K562 (cell line): ENCODE data around the gene CRIM1. TPM values are rescaled to one million over a fixed set of nuclear protein-coding genes. Genes with fewer than 3 reads are reported as not detected.

Experiments
- ATAC-seq: fragments of 200-7000 bp; cut with Tn5 transposase; 3 replicates; pipeline ENCODE4 v1.9.1; 2020; ENCODE audit warnings: moderate library complexity
- BruUV-seq: library from RNA; stranded (reverse); fragments of 400-500 nt; replicated peaks from 2 replicates; lab custom pipeline; 2021; lab: Mats Ljungman, UMichigan
- CTCF ChIA-PET: fragments of 300-600 bp; formaldehyde crosslinking; extraction: SDS; loops from one replicate; lab custom pipeline; 2021; ENCODE audit warnings: low intra/inter-chr PET ratio; lab: Yijun Ruan, JAX
- POLR2A ChIA-PET: fragments of 300-600, 350-650 bp; sonication (Branson Sonifier 250); formaldehyde crosslinking; extraction: SDS; loops from one replicate; lab custom pipeline; 2021; ENCODE audit warnings: antibody characterized with exemption, inconsistent platforms; lab: Yijun Ruan, JAX
- DNase-seq, 4 experiments: peaks; one replicate each; pipeline versions ENCODE4 v3.0.0 to v3.0.0-alpha.2; 2011 to 2018; ENCODE audit warnings: low spot score in 3 of 4, mixed read lengths in 3 of 4; ENCODE audit errors: extremely low read depth in 1 of 4
- FAIRE-seq: peaks from 2 replicates; lab custom pipeline; 2011; peaks lifted over from hg19 to GRCh38; lab: Jason Lieb, UNC
- H2AFZ ChIP-seq: 2 replicates; pipeline ENCODE4 v1.6.0; 2011; ENCODE audit warnings: low read depth, low read length, control low read depth, inconsistent platforms
- H3K27ac ChIP-seq: fragments of 200-600 bp; 3 replicates; pipeline ENCODE4 v1.8.0; 2011; ENCODE audit warnings: low read depth, mild to moderate bottlenecking, control low read depth, inconsistent platforms, low read length, moderate library complexity, mixed read lengths; ENCODE audit errors: extremely low read depth
- H3K27me3 ChIP-seq, 2 experiments: fragments of 300-600 bp in 1 of 2; 2 replicates in 1 of 2; 3 replicates in 1 of 2; pipeline versions ENCODE4 v1.6.0 to v1.8.0; 2011; ENCODE audit warnings: inconsistent platforms in 2 of 2, low read length in 2 of 2, mild to moderate bottlenecking in 1 of 2, mixed read lengths in 1 of 2, moderate library complexity in 1 of 2; ENCODE audit not compliant: control insufficient read depth in 2 of 2, insufficient read depth in 2 of 2
- H3K36me3 ChIP-seq: fragments of 300-600 bp; 3 replicates; pipeline ENCODE4 v1.8.0; 2011; ENCODE audit warnings: mild to moderate bottlenecking, low read length, inconsistent platforms; ENCODE audit not compliant: control insufficient read depth, insufficient read depth
- H3K4me1 ChIP-seq, 2 experiments: fragments of 200-600 bp in 1 of 2; replicated peaks in 1 of 2; 2 replicates in 1 of 2; 3 replicates in 1 of 2; pipeline versions ENCODE4 v1.5.1 to v1.8.0; 2011; ENCODE audit warnings: inconsistent platforms in 2 of 2, low read length in 2 of 2, mild to moderate bottlenecking in 1 of 2, mixed read lengths in 1 of 2, moderate library complexity in 1 of 2; ENCODE audit not compliant: control insufficient read depth in 2 of 2, insufficient read depth in 2 of 2
- H3K4me2 ChIP-seq: 2 replicates; pipeline ENCODE4 v1.6.1; 2011; ENCODE audit warnings: low read length, control low read depth, inconsistent platforms, mixed read lengths; ENCODE audit not compliant: insufficient read depth
- H3K4me3 ChIP-seq: fragments of 200-600 bp; sonication (generic), shearing (Covaris generic); 2 replicates; pipeline ENCODE4 v1.5.1; 2016; ENCODE audit warnings: control low read depth, inconsistent platforms
- H3K79me2 ChIP-seq: fragments of 200-600 bp; 3 replicates; pipeline ENCODE4 v1.8.0; 2011; ENCODE audit warnings: low read length, inconsistent platforms; ENCODE audit not compliant: control insufficient read depth, insufficient read depth
- H3K9ac ChIP-seq, 2 experiments: 2 replicates each; pipeline versions ENCODE4 v1.6.0 to v1.6.1; 2011; ENCODE audit warnings: low read depth in 2 of 2, low read length in 2 of 2, control low read depth in 1 of 2, inconsistent platforms in 1 of 2, mild to moderate bottlenecking in 1 of 2, mixed read lengths in 1 of 2; ENCODE audit not compliant: insufficient read depth in 1 of 2
- H3K9me1 ChIP-seq: one replicate; pipeline ENCODE4 v1.6.0; 2011; ENCODE audit warnings: inconsistent platforms, mild to moderate bottlenecking, low read length, moderate library complexity; ENCODE audit not compliant: control insufficient read depth, insufficient read depth
- H3K9me3 ChIP-seq: replicated peaks from 2 replicates; pipeline ENCODE4 v1.5.1; 2011; ENCODE audit warnings: low read depth, low read length, inconsistent platforms; ENCODE audit not compliant: control insufficient read depth, insufficient read depth
- H4K20me1 ChIP-seq: replicated peaks from 2 replicates; pipeline ENCODE4 v1.6.1; 2011; ENCODE audit warnings: low read length, inconsistent platforms, mixed read lengths; ENCODE audit not compliant: control insufficient read depth, insufficient read depth
- ATF2 ChIP-seq: sonication (generic); formaldehyde crosslinking; IDR thresholded peaks from 2 replicates; pipeline ENCODE4 v1.8.1; 2022; ENCODE audit warnings: missing genetic modification reagents
- CHAMP1 ChIP-seq: fragments of 450-650 bp; IDR thresholded peaks from 2 replicates; pipeline ENCODE4 v1.6.1; 2016; ENCODE audit warnings: mild to moderate bottlenecking
- KAT7 ChIP-seq: sonication (generic); formaldehyde crosslinking; IDR thresholded peaks from 2 replicates; pipeline ENCODE4 v1.8.0; 2022; ENCODE audit warnings: missing genetic modification reagents, mild to moderate bottlenecking, borderline replicate concordance
- L3MBTL2 ChIP-seq: fragments of 450-650 bp; IDR thresholded peaks from 2 replicates; pipeline ENCODE4 v1.6.1; 2016; ENCODE audit warnings: mild to moderate bottlenecking, moderate library complexity
- RAD51 ChIP-seq: fragments of 450-650 bp; IDR thresholded peaks from 2 replicates; pipeline ENCODE4 v1.7.1; 2016; ENCODE audit warnings: low read depth, mild to moderate bottlenecking, borderline replicate concordance
- ZBTB17 ChIP-seq: fragments of 450-650 bp; formaldehyde crosslinking; IDR thresholded peaks from 2 replicates; pipeline ENCODE4 v1.4.0; 2020; ENCODE audit warnings: mild to moderate bottlenecking
- ZNF311 ChIP-seq: fragments of 250-450 bp; sonication (Bioruptor Pico); IDR thresholded peaks from 2 replicates; pipeline ENCODE4 v1.4.0; 2020; ENCODE audit warnings: mild to moderate bottlenecking, moderate library complexity
- WGBS: fragments of 100-300 bp; shearing (Covaris generic); methylation state at CpG from one replicate; pipeline ENCODE4 v1.1.6; 2016; ENCODE audit warnings: low coverage, mixed read lengths; ENCODE audit not compliant: insufficient coverage; ENCODE audit errors: missing lambda C conversion rate; 5-methylcytosine and 5-hydroxymethylcytosine counted together
- in situ Hi-C: fragments of 300-500 bp; cut with MboI; formaldehyde crosslinking; loops from 4 replicates; pipeline ENCODE4 v1.15.0; 2018; ENCODE audit warnings: inconsistent platforms, mixed read lengths
- intact Hi-C: fragments of 100-400 bp; cut with micrococcal nuclease; formaldehyde crosslinking; loops from 2 replicates; pipeline ENCODE4 v1.14.2; 2022
- polyA plus RNA-seq, 8 experiments: library from polyadenylated mRNA; depleted of rRNA in 4 of 8; stranded (reverse) in 5 of 8; unstranded in 3 of 8; fragments of >200 nt; fragmentation: Nextera tagmentation in 2 of 8; fragmentation: Illumina TruSeq in 1 of 8; extraction: Ambion mirVana in 2 of 8; extraction: Trizol in 1 of 8; gene quantifications; 2 replicates each; pipeline versions ENCODE4 v1.2.1 to v1.2.3, GENCODE V29; 2011 to 2014; ENCODE audit warnings: inconsistent platforms in 1 of 8, missing spikeins in 1 of 8
- total RNA-seq, 7 experiments: library from RNA; depleted of rRNA in 6 of 7; stranded (reverse); fragments of >200 nt in 6 of 7; fragmentation: Illumina TruSeq in 2 of 7; extraction: Trizol in 2 of 7; gene quantifications; 2 replicates each; pipeline versions ENCODE4 v1.2.1 to v1.2.3, GENCODE V29; 2011 to 2021; ENCODE audit warnings: low replicate concordance in 1 of 7
- TF ChIP-seq, protein P1 (sequence below): fragments of 200-600 bp; sonication (generic); IDR thresholded peaks from one replicate; pipeline ENCODE4 v1.6.1; 2012; ENCODE audit warnings: mild to moderate bottlenecking, low read depth, low read length, inconsistent platforms

CRIM1 gene
- total and polyA plus RNA-seq, 9 of the 15 experiments (the other 6 are each of a cell fraction or from before 2014, with no cell fraction given) = 0.01 to 0.36 (median 0.06) TPM; not detected in 1

- H4K20me1 ChIP-seq = no peaks in the 10 kb centered on the region
- ChIA-PET POLR2A (interaction anchor here (0.7 kb wide), 1 partner anchor 312 kb away, joined by 3 read pairs; no protein-coding TSS in a partner anchor), CTCF (no interaction called here)
- H3K4me2 ChIP-seq = no peak overlapping the region
- H3K27ac ChIP-seq = no peak overlapping the region
- in situ Hi-C loops = no loop called here
- H3K36me3 ChIP-seq = no peaks in the 10 kb centered on the region
- DNase-seq (no peak), FAIRE-seq (no peak), ATAC-seq (no peak)
- no peaks in the 10 kb centered on the region for H3K9me1 ChIP-seq
- no peak overlapping the region for H3K4me3 ChIP-seq
- H3K4me1 ChIP-seq = no peaks in the 10 kb centered on the region
- BruUV-seq = no TSS peak
- no peaks in the 10 kb centered on the region for H3K9me3 ChIP-seq
- H2AFZ ChIP-seq = no peak overlapping the region
- H3K9ac ChIP-seq = no peak overlapping the region
- WGBS = 0% methylated on average over 4 of the region's 4 CpGs
- no peaks in the 10 kb centered on the region for H3K27me3 ChIP-seq
- no peaks in the 10 kb centered on the region for H3K79me2 ChIP-seq
- intact Hi-C loops = no loop called here
- TF ChIP-seq L3MBTL2 (no peak), ATF2 (CRISPR knock-in tag) (no peak), ZBTB17 (CRISPR knock-in tag) (no peak), CHAMP1 (no peak), KAT7 (CRISPR knock-in tag) (no peak), RAD51 (no peak), ZNF311 (CRISPR knock-in tag) (no peak)
- TF ChIP-seq, protein P1, sequence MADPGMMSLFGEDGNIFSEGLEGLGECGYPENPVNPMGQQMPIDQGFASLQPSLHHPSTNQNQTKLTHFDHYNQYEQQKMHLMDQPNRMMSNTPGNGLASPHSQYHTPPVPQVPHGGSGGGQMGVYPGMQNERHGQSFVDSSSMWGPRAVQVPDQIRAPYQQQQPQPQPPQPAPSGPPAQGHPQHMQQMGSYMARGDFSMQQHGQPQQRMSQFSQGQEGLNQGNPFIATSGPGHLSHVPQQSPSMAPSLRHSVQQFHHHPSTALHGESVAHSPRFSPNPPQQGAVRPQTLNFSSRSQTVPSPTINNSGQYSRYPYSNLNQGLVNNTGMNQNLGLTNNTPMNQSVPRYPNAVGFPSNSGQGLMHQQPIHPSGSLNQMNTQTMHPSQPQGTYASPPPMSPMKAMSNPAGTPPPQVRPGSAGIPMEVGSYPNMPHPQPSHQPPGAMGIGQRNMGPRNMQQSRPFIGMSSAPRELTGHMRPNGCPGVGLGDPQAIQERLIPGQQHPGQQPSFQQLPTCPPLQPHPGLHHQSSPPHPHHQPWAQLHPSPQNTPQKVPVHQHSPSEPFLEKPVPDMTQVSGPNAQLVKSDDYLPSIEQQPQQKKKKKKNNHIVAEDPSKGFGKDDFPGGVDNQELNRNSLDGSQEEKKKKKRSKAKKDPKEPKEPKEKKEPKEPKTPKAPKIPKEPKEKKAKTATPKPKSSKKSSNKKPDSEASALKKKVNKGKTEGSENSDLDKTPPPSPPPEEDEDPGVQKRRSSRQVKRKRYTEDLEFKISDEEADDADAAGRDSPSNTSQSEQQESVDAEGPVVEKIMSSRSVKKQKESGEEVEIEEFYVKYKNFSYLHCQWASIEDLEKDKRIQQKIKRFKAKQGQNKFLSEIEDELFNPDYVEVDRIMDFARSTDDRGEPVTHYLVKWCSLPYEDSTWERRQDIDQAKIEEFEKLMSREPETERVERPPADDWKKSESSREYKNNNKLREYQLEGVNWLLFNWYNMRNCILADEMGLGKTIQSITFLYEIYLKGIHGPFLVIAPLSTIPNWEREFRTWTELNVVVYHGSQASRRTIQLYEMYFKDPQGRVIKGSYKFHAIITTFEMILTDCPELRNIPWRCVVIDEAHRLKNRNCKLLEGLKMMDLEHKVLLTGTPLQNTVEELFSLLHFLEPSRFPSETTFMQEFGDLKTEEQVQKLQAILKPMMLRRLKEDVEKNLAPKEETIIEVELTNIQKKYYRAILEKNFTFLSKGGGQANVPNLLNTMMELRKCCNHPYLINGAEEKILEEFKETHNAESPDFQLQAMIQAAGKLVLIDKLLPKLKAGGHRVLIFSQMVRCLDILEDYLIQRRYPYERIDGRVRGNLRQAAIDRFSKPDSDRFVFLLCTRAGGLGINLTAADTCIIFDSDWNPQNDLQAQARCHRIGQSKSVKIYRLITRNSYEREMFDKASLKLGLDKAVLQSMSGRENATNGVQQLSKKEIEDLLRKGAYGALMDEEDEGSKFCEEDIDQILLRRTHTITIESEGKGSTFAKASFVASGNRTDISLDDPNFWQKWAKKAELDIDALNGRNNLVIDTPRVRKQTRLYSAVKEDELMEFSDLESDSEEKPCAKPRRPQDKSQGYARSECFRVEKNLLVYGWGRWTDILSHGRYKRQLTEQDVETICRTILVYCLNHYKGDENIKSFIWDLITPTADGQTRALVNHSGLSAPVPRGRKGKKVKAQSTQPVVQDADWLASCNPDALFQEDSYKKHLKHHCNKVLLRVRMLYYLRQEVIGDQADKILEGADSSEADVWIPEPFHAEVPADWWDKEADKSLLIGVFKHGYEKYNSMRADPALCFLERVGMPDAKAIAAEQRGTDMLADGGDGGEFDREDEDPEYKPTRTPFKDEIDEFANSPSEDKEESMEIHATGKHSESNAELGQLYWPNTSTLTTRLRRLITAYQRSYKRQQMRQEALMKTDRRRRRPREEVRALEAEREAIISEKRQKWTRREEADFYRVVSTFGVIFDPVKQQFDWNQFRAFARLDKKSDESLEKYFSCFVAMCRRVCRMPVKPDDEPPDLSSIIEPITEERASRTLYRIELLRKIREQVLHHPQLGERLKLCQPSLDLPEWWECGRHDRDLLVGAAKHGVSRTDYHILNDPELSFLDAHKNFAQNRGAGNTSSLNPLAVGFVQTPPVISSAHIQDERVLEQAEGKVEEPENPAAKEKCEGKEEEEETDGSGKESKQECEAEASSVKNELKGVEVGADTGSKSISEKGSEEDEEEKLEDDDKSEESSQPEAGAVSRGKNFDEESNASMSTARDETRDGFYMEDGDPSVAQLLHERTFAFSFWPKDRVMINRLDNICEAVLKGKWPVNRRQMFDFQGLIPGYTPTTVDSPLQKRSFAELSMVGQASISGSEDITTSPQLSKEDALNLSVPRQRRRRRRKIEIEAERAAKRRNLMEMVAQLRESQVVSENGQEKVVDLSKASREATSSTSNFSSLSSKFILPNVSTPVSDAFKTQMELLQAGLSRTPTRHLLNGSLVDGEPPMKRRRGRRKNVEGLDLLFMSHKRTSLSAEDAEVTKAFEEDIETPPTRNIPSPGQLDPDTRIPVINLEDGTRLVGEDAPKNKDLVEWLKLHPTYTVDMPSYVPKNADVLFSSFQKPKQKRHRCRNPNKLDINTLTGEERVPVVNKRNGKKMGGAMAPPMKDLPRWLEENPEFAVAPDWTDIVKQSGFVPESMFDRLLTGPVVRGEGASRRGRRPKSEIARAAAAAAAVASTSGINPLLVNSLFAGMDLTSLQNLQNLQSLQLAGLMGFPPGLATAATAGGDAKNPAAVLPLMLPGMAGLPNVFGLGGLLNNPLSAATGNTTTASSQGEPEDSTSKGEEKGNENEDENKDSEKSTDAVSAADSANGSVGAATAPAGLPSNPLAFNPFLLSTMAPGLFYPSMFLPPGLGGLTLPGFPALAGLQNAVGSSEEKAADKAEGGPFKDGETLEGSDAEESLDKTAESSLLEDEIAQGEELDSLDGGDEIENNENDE = no peak
These were observed 28.1 kb downstream of the CRIM1 start for GRCh38 chr2:36383726-36384125.
